GM12878 (cell line): ENCODE results near the gene SLC2A5. TPM values are rescaled to one million over a fixed set of nuclear protein-coding genes. Genes with fewer than 3 reads are reported as not detected.

Experiments
- ATAC-seq: fragments of 200-7000 bp; cut with Tn5 transposase; 3 replicates; pipeline ENCODE4 v1.9.1; 2020; ENCODE audit warnings: mild to moderate bottlenecking, moderate library complexity
- BruUV-seq: library from RNA; stranded (reverse); fragments of 400-500 nt; replicated peaks from 2 replicates; lab custom pipeline; 2021; lab: Mats Ljungman, UMichigan
- CTCF ChIA-PET: fragments of 300-600 bp; sonication (Branson Sonifier 250); formaldehyde crosslinking; extraction: SDS; loops from one replicate; lab custom pipeline; 2021; ENCODE audit warnings: inconsistent platforms; lab: Yijun Ruan, JAX
- POLR2A ChIA-PET: fragments of 350-600 bp; formaldehyde crosslinking; extraction: SDS; loops from one replicate; lab custom pipeline; 2021; ENCODE audit warnings: inconsistent platforms; lab: Charles Lee
- RAD21 ChIA-PET: fragments of 300-600 bp; sonication (Branson Sonifier 250); formaldehyde crosslinking; loops from one replicate; lab custom pipeline; 2023; ENCODE audit warnings: antibody characterized with exemption; ENCODE audit not compliant: unreplicated experiment; lab: Charles Lee
- SMC1A ChIA-PET: fragments of 300-600 bp; sonication (Branson Sonifier 250); formaldehyde crosslinking; loops from one replicate; lab custom pipeline; 2023; ENCODE audit not compliant: unreplicated experiment, uncharacterized antibody; lab: Charles Lee
- DNase-seq: peaks from one replicate; pipeline ENCODE4 v3.0.0-alpha.2; 2011; ENCODE audit warnings: low read depth, low spot score
- FAIRE-seq: peaks from 3 replicates; lab custom pipeline; 2011; peaks lifted over from hg19 to GRCh38; lab: Jason Lieb, UNC
- H2AFZ ChIP-seq: 2 replicates; pipeline ENCODE4 v1.6.0; 2011; ENCODE audit warnings: low read depth, low read length, control low read depth; ENCODE audit not compliant: control insufficient read depth
- H3K27ac ChIP-seq: 2 replicates; pipeline ENCODE4 v1.5.1; 2011; ENCODE audit warnings: control low read depth; ENCODE audit not compliant: control insufficient read depth, insufficient read depth
- H3K27me3 ChIP-seq, 2 experiments: replicated peaks in 1 of 2; 2 replicates each; pipeline versions ENCODE4 v1.6.0 to v1.6.1; 2011; ENCODE audit warnings: low read length in 1 of 2; ENCODE audit not compliant: control insufficient read depth in 2 of 2, insufficient read depth in 2 of 2
- H3K36me3 ChIP-seq, 2 experiments: 2 replicates each; pipeline ENCODE4 v1.5.1; 2011; ENCODE audit warnings: low read length in 1 of 2; ENCODE audit not compliant: control insufficient read depth in 2 of 2, insufficient read depth in 2 of 2
- H3K4me1 ChIP-seq: 2 replicates; pipeline ENCODE4 v1.6.1; 2011; ENCODE audit warnings: mild to moderate bottlenecking, low read length, moderate library complexity, mixed read lengths; ENCODE audit not compliant: control insufficient read depth, insufficient read depth
- H3K4me2 ChIP-seq: 2 replicates; pipeline ENCODE4 v1.6.0; 2011; ENCODE audit warnings: control low read depth; ENCODE audit not compliant: control insufficient read depth, insufficient read depth
- H3K4me3 ChIP-seq: fragments of 200-600 bp; sonication (generic); 2 replicates; pipeline ENCODE4 v1.5.1; 2016
- H3K79me2 ChIP-seq: 2 replicates; pipeline ENCODE4 v1.6.0; 2011; ENCODE audit warnings: low read length; ENCODE audit not compliant: control insufficient read depth, insufficient read depth
- H3K9ac ChIP-seq: 2 replicates; pipeline ENCODE4 v1.8.0; 2011; ENCODE audit warnings: low read length, control low read depth, mixed read lengths; ENCODE audit not compliant: control insufficient read depth, insufficient read depth
- H3K9me3 ChIP-seq: replicated peaks from 3 replicates; pipeline ENCODE4 v1.5.1; 2011; ENCODE audit warnings: mild to moderate bottlenecking, low read length; ENCODE audit not compliant: control insufficient read depth, insufficient read depth
- H4K20me1 ChIP-seq: 2 replicates; pipeline ENCODE4 v1.6.0; 2011; ENCODE audit not compliant: control insufficient read depth, insufficient read depth
- E2F8 ChIP-seq: fragments of 450-650 bp; IDR thresholded peaks from 2 replicates; pipeline ENCODE4 v1.6.1; 2018; ENCODE audit warnings: mild to moderate bottlenecking, low read depth, moderate library complexity; ENCODE audit not compliant: partially characterized antibody
- MXI1 ChIP-seq: fragments of 150-350 bp; IDR thresholded peaks from 2 replicates; pipeline ENCODE4 v1.6.1; 2011; ENCODE audit warnings: low read depth, mild to moderate bottlenecking, inconsistent platforms, low read length, improper control_type of control experiment
- NBN ChIP-seq: fragments of 450-650 bp; IDR thresholded peaks from 2 replicates; pipeline ENCODE4 v1.6.1; 2016
- NR2C2 ChIP-seq: IDR thresholded peaks from 2 replicates; pipeline ENCODE4 v1.6.1; 2011; ENCODE audit warnings: borderline replicate concordance, low read depth; ENCODE audit not compliant: control insufficient read depth, insufficient read length
- TCF7 ChIP-seq: IDR thresholded peaks from 2 replicates; pipeline ENCODE4 v1.6.1; 2014; ENCODE audit warnings: antibody characterized with exemption, borderline replicate concordance
- WGBS: methylation state at CpG from one replicate; pipeline ENCODE4 v1.1.6; 2016; ENCODE audit warnings: low lambda C conversion rate; ENCODE audit not compliant: insufficient replicate concordance, insufficient coverage; ENCODE audit errors: missing lambda C conversion rate; 5-methylcytosine and 5-hydroxymethylcytosine counted together
- in situ Hi-C: fragments of 300-500 bp; cut with MboI; formaldehyde crosslinking; loops from 9 replicates; pipeline ENCODE4 v1.14.3; 2018; ENCODE audit warnings: mixed read lengths
- intact Hi-C: fragments of 100-400 bp; cut with micrococcal nuclease; formaldehyde crosslinking; loops from one replicate; pipeline ENCODE4 v1.14.2; 2022; ENCODE audit not compliant: unreplicated experiment
- polyA plus RNA-seq, 11 experiments: library from polyadenylated mRNA; depleted of rRNA in 4 of 11; unstranded in 6 of 11; stranded (reverse) in 5 of 11; fragments of >200 nt; fragmentation: Nextera tagmentation in 4 of 11; fragmentation: Illumina TruSeq in 1 of 11; extraction: Ambion mirVana in 4 of 11; extraction: Trizol in 1 of 11; gene quantifications; 1 replicate in 1 of 11; 2 replicates in 10 of 11; pipeline versions ENCODE4 v1.2.1 to v1.2.3, GENCODE V29; 2011 to 2016; ENCODE audit warnings: inconsistent platforms in 2 of 11, missing spikeins in 2 of 11, low read depth in 1 of 11
- total RNA-seq, 4 experiments: library from RNA; depleted of rRNA in 3 of 4; stranded (reverse); fragments of >200 nt in 3 of 4; fragmentation: Illumina TruSeq in 1 of 4; extraction: Trizol in 1 of 4; gene quantifications; 2 replicates each; pipeline versions ENCODE4 v1.2.1 to v1.2.3, GENCODE V29; 2013 to 2021
- TF ChIP-seq, protein P1 (sequence below): IDR thresholded peaks from 2 replicates; pipeline ENCODE4 v1.6.1; 2011; ENCODE audit warnings: mild to moderate bottlenecking, low read depth, low read length, moderate library complexity; ENCODE audit not compliant: insufficient replicate concordance
- TF ChIP-seq, protein P2 (sequence below): fragments of 450-650 bp; IDR thresholded peaks from 2 replicates; pipeline ENCODE4 v1.6.1; 2016; ENCODE audit warnings: mild to moderate bottlenecking

The SLC2A5 gene
- total and polyA plus RNA-seq, 10 of the 15 experiments (the other 5 are each of a cell fraction or from before 2014, with no cell fraction given) = 4.5 to 76.6 (median 23.9) TPM

DNA sequence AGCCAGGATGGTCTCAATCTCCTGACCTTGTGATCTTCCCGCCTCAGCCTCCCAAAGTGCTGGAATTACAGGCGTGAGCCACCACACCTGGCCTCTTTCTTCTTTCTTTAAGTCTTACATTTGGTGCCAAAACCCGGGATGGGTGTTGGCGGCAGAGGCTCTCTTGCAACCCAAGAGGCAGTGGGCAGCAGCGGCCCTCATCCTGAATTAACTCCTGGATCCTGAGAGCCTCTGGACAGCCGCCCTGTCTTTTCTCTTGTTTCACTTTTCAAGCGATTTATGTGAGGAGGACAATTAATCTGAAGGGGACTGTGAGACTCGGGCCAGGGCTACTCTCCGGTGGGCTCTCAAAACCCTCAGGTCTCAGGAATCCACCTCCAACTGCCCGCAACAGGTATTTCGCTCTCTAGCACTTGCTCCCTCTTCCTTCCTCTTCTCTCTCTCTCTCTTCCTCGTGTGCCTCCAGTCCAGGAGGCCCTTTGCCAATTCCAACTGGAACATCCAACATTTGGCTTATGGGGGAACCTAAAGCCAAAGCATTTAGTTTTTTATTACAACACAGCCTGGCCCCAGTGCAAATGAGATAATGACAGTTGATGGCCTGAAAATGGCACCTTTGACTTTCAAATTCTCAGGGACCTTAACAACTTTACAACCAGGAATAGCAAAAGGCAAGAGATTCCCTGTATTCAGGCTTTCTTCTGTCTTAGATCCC, 18.1 kb upstream of the SLC2A5 start:
- H3K9me3 ChIP-seq = peaks cover 4% of the 10 kb centered on the region; the same call in 2 of the 3 replicates
- H3K79me2 ChIP-seq = no peaks in the 10 kb centered on the region
- no peak overlapping the region for H3K9ac ChIP-seq
- SMC1A ChIA-PET = no interaction called here
- in situ Hi-C loops (no loop called here), intact Hi-C loops (no loop called here)
- BruUV-seq = no TSS peak
- CTCF ChIA-PET = no interaction called here
- H3K4me3 ChIP-seq = no peak overlapping the region
- H4K20me1 ChIP-seq = no peaks in the 10 kb centered on the region
- H2AFZ ChIP-seq = no peak overlapping the region
- no peaks in the 10 kb centered on the region for H3K36me3 ChIP-seq
- H3K27ac ChIP-seq = no peak overlapping the region
- H3K27me3 ChIP-seq = no peaks in the 10 kb centered on the region; a peak in 2 of 4 replicates
- no peak overlapping the region for H3K4me2 ChIP-seq
- no peaks in the 10 kb centered on the region for H3K4me1 ChIP-seq
- POLR2A ChIA-PET = no interaction called here
- RAD21 ChIA-PET = no interaction called here
- TF ChIP-seq TCF7 = no peak
- TF ChIP-seq, protein P1, sequence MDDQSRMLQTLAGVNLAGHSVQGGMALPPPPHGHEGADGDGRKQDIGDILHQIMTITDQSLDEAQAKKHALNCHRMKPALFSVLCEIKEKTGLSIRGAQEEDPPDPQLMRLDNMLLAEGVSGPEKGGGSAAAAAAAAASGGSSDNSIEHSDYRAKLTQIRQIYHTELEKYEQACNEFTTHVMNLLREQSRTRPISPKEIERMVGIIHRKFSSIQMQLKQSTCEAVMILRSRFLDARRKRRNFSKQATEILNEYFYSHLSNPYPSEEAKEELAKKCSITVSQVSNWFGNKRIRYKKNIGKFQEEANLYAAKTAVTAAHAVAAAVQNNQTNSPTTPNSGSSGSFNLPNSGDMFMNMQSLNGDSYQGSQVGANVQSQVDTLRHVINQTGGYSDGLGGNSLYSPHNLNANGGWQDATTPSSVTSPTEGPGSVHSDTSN = no peak
- TF ChIP-seq MXI1 = no peak
- TF ChIP-seq NBN = no peak
- no peak for TF ChIP-seq E2F8
- TF ChIP-seq, protein P2, sequence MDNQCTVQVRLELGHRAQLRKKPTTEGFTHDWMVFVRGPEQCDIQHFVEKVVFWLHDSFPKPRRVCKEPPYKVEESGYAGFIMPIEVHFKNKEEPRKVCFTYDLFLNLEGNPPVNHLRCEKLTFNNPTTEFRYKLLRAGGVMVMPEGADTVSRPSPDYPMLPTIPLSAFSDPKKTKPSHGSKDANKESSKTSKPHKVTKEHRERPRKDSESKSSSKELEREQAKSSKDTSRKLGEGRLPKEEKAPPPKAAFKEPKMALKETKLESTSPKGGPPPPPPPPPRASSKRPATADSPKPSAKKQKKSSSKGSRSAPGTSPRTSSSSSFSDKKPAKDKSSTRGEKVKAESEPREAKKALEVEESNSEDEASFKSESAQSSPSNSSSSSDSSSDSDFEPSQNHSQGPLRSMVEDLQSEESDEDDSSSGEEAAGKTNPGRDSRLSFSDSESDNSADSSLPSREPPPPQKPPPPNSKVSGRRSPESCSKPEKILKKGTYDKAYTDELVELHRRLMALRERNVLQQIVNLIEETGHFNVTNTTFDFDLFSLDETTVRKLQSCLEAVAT = no peak
- TF ChIP-seq NR2C2 = no peak
- ATAC-seq = no peak
- DNase-seq = no peak
- WGBS = 71% methylated on average over 12 of the region's 12 CpGs
- no peak for FAIRE-seq
